ENCODE measurements around the gene LRRN4. TPM values are rescaled to one million over a fixed set of nuclear protein-coding genes. Genes with fewer than 3 reads are reported as not detected.

Gene LRRN4
- total RNA-seq, 1 experiment from 2014 or later = 0.57 TPM

DNA sequence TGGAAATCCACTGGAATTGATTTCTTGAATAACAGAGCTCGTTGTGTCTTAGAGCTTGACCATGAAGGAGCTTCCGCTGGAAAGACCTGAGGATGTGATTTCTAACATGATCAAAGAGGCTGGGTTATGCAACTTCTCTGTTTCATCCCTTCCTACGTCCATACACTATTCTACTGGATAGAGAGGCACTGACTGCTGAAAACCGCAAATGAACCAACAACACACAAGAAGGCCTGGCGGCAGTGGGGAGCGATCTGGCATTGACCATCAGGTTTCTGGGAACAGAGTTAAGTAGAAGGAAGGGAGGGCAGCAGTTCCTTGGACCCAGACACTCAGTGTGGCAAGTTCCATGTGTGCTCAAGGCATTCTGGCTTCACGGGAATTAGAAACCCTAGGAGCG lies 13.3 kb downstream of the LRRN4 start:
- ChIA-PET CTCF (no interaction called here), POLR2A (no interaction called here)
- TF ChIP-seq, protein P1, sequence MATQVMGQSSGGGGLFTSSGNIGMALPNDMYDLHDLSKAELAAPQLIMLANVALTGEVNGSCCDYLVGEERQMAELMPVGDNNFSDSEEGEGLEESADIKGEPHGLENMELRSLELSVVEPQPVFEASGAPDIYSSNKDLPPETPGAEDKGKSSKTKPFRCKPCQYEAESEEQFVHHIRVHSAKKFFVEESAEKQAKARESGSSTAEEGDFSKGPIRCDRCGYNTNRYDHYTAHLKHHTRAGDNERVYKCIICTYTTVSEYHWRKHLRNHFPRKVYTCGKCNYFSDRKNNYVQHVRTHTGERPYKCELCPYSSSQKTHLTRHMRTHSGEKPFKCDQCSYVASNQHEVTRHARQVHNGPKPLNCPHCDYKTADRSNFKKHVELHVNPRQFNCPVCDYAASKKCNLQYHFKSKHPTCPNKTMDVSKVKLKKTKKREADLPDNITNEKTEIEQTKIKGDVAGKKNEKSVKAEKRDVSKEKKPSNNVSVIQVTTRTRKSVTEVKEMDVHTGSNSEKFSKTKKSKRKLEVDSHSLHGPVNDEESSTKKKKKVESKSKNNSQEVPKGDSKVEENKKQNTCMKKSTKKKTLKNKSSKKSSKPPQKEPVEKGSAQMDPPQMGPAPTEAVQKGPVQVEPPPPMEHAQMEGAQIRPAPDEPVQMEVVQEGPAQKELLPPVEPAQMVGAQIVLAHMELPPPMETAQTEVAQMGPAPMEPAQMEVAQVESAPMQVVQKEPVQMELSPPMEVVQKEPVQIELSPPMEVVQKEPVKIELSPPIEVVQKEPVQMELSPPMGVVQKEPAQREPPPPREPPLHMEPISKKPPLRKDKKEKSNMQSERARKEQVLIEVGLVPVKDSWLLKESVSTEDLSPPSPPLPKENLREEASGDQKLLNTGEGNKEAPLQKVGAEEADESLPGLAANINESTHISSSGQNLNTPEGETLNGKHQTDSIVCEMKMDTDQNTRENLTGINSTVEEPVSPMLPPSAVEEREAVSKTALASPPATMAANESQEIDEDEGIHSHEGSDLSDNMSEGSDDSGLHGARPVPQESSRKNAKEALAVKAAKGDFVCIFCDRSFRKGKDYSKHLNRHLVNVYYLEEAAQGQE (IDR thresholded peaks at IDR 0.05; ENCODE audit: insufficient read depth in 1 of 2, low read depth in 2 of 2, low read length in 1 of 2) = no peak
- TF ChIP-seq, protein P2, sequence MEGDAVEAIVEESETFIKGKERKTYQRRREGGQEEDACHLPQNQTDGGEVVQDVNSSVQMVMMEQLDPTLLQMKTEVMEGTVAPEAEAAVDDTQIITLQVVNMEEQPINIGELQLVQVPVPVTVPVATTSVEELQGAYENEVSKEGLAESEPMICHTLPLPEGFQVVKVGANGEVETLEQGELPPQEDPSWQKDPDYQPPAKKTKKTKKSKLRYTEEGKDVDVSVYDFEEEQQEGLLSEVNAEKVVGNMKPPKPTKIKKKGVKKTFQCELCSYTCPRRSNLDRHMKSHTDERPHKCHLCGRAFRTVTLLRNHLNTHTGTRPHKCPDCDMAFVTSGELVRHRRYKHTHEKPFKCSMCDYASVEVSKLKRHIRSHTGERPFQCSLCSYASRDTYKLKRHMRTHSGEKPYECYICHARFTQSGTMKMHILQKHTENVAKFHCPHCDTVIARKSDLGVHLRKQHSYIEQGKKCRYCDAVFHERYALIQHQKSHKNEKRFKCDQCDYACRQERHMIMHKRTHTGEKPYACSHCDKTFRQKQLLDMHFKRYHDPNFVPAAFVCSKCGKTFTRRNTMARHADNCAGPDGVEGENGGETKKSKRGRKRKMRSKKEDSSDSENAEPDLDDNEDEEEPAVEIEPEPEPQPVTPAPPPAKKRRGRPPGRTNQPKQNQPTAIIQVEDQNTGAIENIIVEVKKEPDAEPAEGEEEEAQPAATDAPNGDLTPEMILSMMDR (IDR thresholded peaks at IDR 0.05) = no peak
- TF ChIP-seq TCF7L2 (IDR thresholded peaks at IDR 0.05; ENCODE audit: low read depth, low read length) = no peak
- TF ChIP-seq POLR2AphosphoS5 (IDR thresholded peaks at IDR 0.05; ENCODE audit: low read depth, low read length) = no peak
- TF ChIP-seq SIN3A (IDR thresholded peaks at IDR 0.05; ENCODE audit: borderline replicate concordance, insufficient read depth, low read depth, low read length) = no peak
- DNase-seq (ENCODE audit: low read depth, low spot score) (no peak), ATAC-seq (no peak)
- intact Hi-C loops (cut with micrococcal nuclease; ENCODE audit: unreplicated experiment) (no loop called here), in situ Hi-C loops (cut with HindIII; ENCODE audit: low pct_unique_long_range_greater_than_20kb, low sequenced_read_pairs) (no loop called here)
- Histone ChIP-seq H3K27me3 (ENCODE audit: control insufficient read depth, insufficient read depth, low read length) (no peaks in the 10 kb centered on the region), H3K27ac (ENCODE audit: low read length) (no peak overlapping the region), H3K9me3 (ENCODE audit: control insufficient read depth, insufficient read depth, low read depth, low read length) (no peaks in the 10 kb centered on the region), H3K36me3 (ENCODE audit: control insufficient read depth, insufficient read depth, low read length) (peaks cover 12% of the 10 kb centered on the region), H3K4me1 (ENCODE audit: control insufficient read depth, insufficient read depth, low read length) (no peaks in the 10 kb centered on the region), H3K4me3 (ENCODE audit: low read depth in 2 of 2, low read length in 2 of 2) (no peak overlapping the region)
- BruUV-seq (replicated peaks) = no TSS peak

DNA sequence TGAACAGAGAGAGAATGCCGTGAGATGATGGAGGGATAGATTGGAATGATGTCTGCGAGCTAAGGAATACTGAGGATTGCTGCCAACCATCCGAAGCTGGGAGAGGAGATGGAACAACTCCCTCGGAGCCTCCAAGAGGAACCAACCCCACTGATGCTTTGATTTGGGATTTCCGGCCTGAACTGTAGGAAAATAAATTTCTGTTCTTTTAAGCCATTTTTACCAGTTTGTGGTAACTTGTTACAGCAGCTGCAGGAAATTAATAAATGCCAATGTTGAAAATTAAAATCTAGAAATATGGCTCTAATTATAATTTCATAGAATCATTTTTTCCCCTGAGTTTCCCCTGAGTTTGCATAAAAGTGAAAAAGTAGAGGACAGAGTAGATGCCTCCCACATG lies 14.1 kb downstream of the LRRN4 start:
- Histone ChIP-seq H3K9me3 (ENCODE audit: control insufficient read depth, insufficient read depth, low read depth, low read length) (no peaks in the 10 kb centered on the region), H3K4me1 (ENCODE audit: control insufficient read depth, insufficient read depth, low read length) (no peaks in the 10 kb centered on the region), H3K36me3 (ENCODE audit: control insufficient read depth, insufficient read depth, low read length) (peaks cover 15% of the 10 kb centered on the region), H3K27ac (ENCODE audit: low read length) (no peak overlapping the region), H3K27me3 (ENCODE audit: control insufficient read depth, insufficient read depth, low read length) (no peaks in the 10 kb centered on the region), H3K4me3 (ENCODE audit: low read depth in 2 of 2, low read length in 2 of 2) (no peak overlapping the region)
- TF ChIP-seq, protein P2 (IDR thresholded peaks at IDR 0.05) = no peak
- TF ChIP-seq SIN3A (IDR thresholded peaks at IDR 0.05; ENCODE audit: borderline replicate concordance, insufficient read depth, low read depth, low read length) = no peak
- TF ChIP-seq TCF7L2 (IDR thresholded peaks at IDR 0.05; ENCODE audit: low read depth, low read length) = no peak
- TF ChIP-seq, protein P1 (IDR thresholded peaks at IDR 0.05; ENCODE audit: insufficient read depth in 1 of 2, low read depth in 2 of 2, low read length in 1 of 2) = no peak
- TF ChIP-seq POLR2AphosphoS5 (IDR thresholded peaks at IDR 0.05; ENCODE audit: low read depth, low read length) = no peak
- CTCF ChIA-PET = interaction anchor here (0.5 kb wide), 1 partner anchor 14 kb away, joined by 9 read pairs; no protein-coding TSS in a partner anchor
- intact Hi-C loops (cut with micrococcal nuclease; ENCODE audit: unreplicated experiment) = no loop called here
- ATAC-seq (no peak), DNase-seq (ENCODE audit: low read depth, low spot score) (no peak)
- POLR2A ChIA-PET = no interaction called here
- no TSS peak for BruUV-seq (replicated peaks)
- in situ Hi-C loops (cut with HindIII; ENCODE audit: low pct_unique_long_range_greater_than_20kb, low sequenced_read_pairs) = no loop called here

All from Panc1 (cell line).